ENCODE measurements around the gene BLACAT1. TPM values are rescaled to one million over a fixed set of nuclear protein-coding genes. Genes with fewer than 3 reads are reported as not detected.

BLACAT1 gene
- total and polyA plus RNA-seq, 2 of the 13 experiments (the other 11 are each of a cell fraction or from before 2014, with no cell fraction given): 1.2 to 2.8 TPM

DNA sequence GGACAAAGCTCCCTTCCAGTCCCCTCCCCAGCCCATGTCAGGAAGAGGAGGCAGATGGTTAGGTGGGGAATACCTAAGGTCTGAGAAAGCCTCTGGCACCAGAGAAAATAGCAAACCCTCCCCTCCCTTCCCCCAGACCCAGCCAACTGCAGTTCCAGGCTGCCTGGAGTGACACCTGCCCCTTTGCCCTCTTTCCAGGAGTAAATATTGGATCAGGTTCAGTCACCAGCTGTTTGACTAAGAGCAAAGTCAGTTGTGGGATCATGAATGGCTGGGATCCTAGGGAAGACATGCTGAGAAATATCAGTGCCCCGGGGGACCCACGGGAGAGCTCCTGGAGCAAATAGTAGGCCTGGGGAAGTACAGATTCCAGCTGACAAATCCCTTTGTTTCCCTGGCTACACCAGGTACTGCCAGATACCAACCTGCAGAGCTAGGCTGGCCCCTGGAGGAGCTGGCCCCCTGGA, 36.4 kb upstream of the BLACAT1 start (continued):
- TF ChIP-seq THAP11 (CRISPR knock-in tag; IDR thresholded peaks at IDR 0.05): no peak
- TF ChIP-seq ZNF281 (CRISPR knock-in tag; IDR thresholded peaks at IDR 0.05; ENCODE audit: borderline replicate concordance): peak; percentile 78; the same call in 1 of the 2 replicates
- no peak for TF ChIP-seq ZC3H4 (CRISPR knock-in tag; IDR thresholded peaks at IDR 0.05; ENCODE audit: borderline replicate concordance)
- peak; percentile 44; the same call in 1 of the 2 replicates for TF ChIP-seq SPEN (CRISPR knock-in tag; IDR thresholded peaks at IDR 0.05; ENCODE audit: low read depth)
- TF ChIP-seq ETV5 (CRISPR knock-in tag; IDR thresholded peaks at IDR 0.05; ENCODE audit: borderline replicate concordance): peak; percentile 35; the same call in 1 of the 2 replicates
- TF ChIP-seq, protein P1, sequence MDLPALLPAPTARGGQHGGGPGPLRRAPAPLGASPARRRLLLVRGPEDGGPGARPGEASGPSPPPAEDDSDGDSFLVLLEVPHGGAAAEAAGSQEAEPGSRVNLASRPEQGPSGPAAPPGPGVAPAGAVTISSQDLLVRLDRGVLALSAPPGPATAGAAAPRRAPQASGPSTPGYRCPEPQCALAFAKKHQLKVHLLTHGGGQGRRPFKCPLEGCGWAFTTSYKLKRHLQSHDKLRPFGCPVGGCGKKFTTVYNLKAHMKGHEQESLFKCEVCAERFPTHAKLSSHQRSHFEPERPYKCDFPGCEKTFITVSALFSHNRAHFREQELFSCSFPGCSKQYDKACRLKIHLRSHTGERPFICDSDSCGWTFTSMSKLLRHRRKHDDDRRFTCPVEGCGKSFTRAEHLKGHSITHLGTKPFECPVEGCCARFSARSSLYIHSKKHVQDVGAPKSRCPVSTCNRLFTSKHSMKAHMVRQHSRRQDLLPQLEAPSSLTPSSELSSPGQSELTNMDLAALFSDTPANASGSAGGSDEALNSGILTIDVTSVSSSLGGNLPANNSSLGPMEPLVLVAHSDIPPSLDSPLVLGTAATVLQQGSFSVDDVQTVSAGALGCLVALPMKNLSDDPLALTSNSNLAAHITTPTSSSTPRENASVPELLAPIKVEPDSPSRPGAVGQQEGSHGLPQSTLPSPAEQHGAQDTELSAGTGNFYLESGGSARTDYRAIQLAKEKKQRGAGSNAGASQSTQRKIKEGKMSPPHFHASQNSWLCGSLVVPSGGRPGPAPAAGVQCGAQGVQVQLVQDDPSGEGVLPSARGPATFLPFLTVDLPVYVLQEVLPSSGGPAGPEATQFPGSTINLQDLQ (CRISPR knock-in tag; IDR thresholded peaks at IDR 0.05): no peak
- TF ChIP-seq ZNF709 (CRISPR knock-in tag; IDR thresholded peaks at IDR 0.05): no peak
- no peak for TF ChIP-seq DNMT3B (CRISPR knock-in tag; conservative IDR thresholded peaks at IDR 0.05)
- no peak for TF ChIP-seq NFIB (CRISPR knock-in tag; IDR thresholded peaks at IDR 0.05; ENCODE audit: borderline replicate concordance)
- no peak for TF ChIP-seq ZBTB4 (CRISPR knock-in tag; IDR thresholded peaks at IDR 0.05; ENCODE audit: borderline replicate concordance)
- TF ChIP-seq RFXANK (CRISPR knock-in tag; IDR thresholded peaks at IDR 0.05): no peak
- no peak for TF ChIP-seq HNRNPL (IDR thresholded peaks at IDR 0.05; ENCODE audit: low read depth, low read length)
- TF ChIP-seq ZNF784 (CRISPR knock-in tag; IDR thresholded peaks at IDR 0.05; ENCODE audit: borderline replicate concordance): no peak
- no peak for TF ChIP-seq SRSF4 (IDR thresholded peaks at IDR 0.05; ENCODE audit: low read depth, low read length, poor library complexity, severe bottlenecking)
- no peak for TF ChIP-seq KLF15 (CRISPR knock-in tag; IDR thresholded peaks at IDR 0.05; ENCODE audit: borderline replicate concordance)
- no peak for TF ChIP-seq PHF8 (CRISPR knock-in tag; IDR thresholded peaks at IDR 0.05)
- TF ChIP-seq ZNF577 (CRISPR knock-in tag; IDR thresholded peaks at IDR 0.05; ENCODE audit: borderline replicate concordance, low read depth): no peak
- no peak; the same call in 1 of the 2 replicates for TF ChIP-seq ZSCAN21 (CRISPR knock-in tag; IDR thresholded peaks at IDR 0.05; ENCODE audit: borderline replicate concordance)
- peak; percentile 82 for TF ChIP-seq SALL1 (CRISPR knock-in tag; IDR thresholded peaks at IDR 0.05)
- no peak for TF ChIP-seq ZNF550 (CRISPR knock-in tag; IDR thresholded peaks at IDR 0.05; ENCODE audit: borderline replicate concordance)
- TF ChIP-seq PPARG (CRISPR knock-in tag; conservative IDR thresholded peaks at IDR 0.05): peak; percentile 90

All from HepG2 (cell line).